MM.1S (cell line): ENCODE measurements around the gene IGSF9B.

ENCODE experiments used
- DNase-seq: peaks from one replicate; pipeline ENCODE4 v3.0.0-alpha.2; 2015
- H2AFZ ChIP-seq: fragments of 300-600 bp; sonication (generic); 2 replicates; pipeline ENCODE4 v1.6.0; 2016; ENCODE audit warnings: antibody characterized with exemption, low read length
- H3F3A ChIP-seq: fragments of 300-600 bp; sonication (generic); 2 replicates; pipeline ENCODE4 v1.6.1; 2016; ENCODE audit warnings: mild to moderate bottlenecking, antibody characterized with exemption, low read length, moderate library complexity, mixed read lengths; ENCODE audit not compliant: insufficient read depth
- H3K27ac ChIP-seq: fragments of 300-600 bp; sonication (generic); 2 replicates; pipeline ENCODE4 v1.5.1; 2016; ENCODE audit warnings: mild to moderate bottlenecking, low read length
- H3K27me3 ChIP-seq: fragments of 300-600 bp; sonication (generic); replicated peaks from 2 replicates; pipeline ENCODE4 v1.6.0; 2016; ENCODE audit warnings: low read length; ENCODE audit not compliant: insufficient read depth
- H3K36me3 ChIP-seq: fragments of 300-600 bp; sonication (generic); replicated peaks from 2 replicates; pipeline ENCODE4 v1.6.1; 2016; ENCODE audit warnings: mild to moderate bottlenecking, low read length, mixed read lengths; ENCODE audit not compliant: insufficient read depth
- H3K4me1 ChIP-seq: fragments of 300-600 bp; sonication (generic); 2 replicates; pipeline ENCODE4 v1.6.1; 2016; ENCODE audit warnings: low read length, mixed read lengths
- H3K4me2 ChIP-seq: fragments of 300-600 bp; sonication (generic); 2 replicates; pipeline ENCODE4 v1.6.0; 2016; ENCODE audit warnings: low read depth, low read length
- H3K4me3 ChIP-seq: fragments of 300-600 bp; sonication (generic); 2 replicates; pipeline ENCODE4 v1.5.1; 2016; ENCODE audit warnings: low read length, mixed read lengths
- H3K79me2 ChIP-seq: fragments of 300-600 bp; sonication (generic); 2 replicates; pipeline ENCODE4 v1.6.1; 2016; ENCODE audit warnings: mixed run types, low read length, mixed read lengths
- H3K9ac ChIP-seq: fragments of 300-600 bp; sonication (generic); 2 replicates; pipeline ENCODE4 v1.6.1; 2016; ENCODE audit warnings: low read length, mixed read lengths
- H3K9me2 ChIP-seq: fragments of 300-600 bp; sonication (generic); replicated peaks from 2 replicates; pipeline ENCODE4 v1.6.1; 2016; ENCODE audit warnings: mild to moderate bottlenecking, low read length, mixed read lengths; ENCODE audit not compliant: insufficient read depth
- H3K9me3 ChIP-seq: fragments of 300-600 bp; sonication (generic); replicated peaks from 2 replicates; pipeline ENCODE4 v1.6.1; 2016; ENCODE audit warnings: mild to moderate bottlenecking, low read length, mixed read lengths; ENCODE audit not compliant: insufficient read depth
- H4K20me1 ChIP-seq: fragments of 300-600 bp; sonication (generic); 2 replicates; pipeline ENCODE4 v1.6.1; 2016; ENCODE audit warnings: mild to moderate bottlenecking, low read length, moderate library complexity, mixed read lengths; ENCODE audit not compliant: insufficient read depth
- EZH2 ChIP-seq: fragments of 300-600 bp; sonication (generic); optimal IDR thresholded peaks from 2 replicates; pipeline ENCODE3; 2017; ENCODE audit warnings: low read depth, mild to moderate bottlenecking, antibody characterized with exemption, low read length, mixed read lengths
- EZH2phosphoT487 ChIP-seq: fragments of 300-600 bp; sonication (generic); IDR thresholded peaks from 2 replicates; pipeline ENCODE4 v1.6.1; 2018; ENCODE audit warnings: antibody characterized with exemption, low read length
- TF ChIP-seq, protein P1 (sequence below): fragments of 300-600 bp; sonication (generic); IDR thresholded peaks from 2 replicates; pipeline ENCODE4 v1.5.1; 2016; ENCODE audit warnings: antibody characterized with exemption, low read length, mixed read lengths

Gene IGSF9B, protein sequence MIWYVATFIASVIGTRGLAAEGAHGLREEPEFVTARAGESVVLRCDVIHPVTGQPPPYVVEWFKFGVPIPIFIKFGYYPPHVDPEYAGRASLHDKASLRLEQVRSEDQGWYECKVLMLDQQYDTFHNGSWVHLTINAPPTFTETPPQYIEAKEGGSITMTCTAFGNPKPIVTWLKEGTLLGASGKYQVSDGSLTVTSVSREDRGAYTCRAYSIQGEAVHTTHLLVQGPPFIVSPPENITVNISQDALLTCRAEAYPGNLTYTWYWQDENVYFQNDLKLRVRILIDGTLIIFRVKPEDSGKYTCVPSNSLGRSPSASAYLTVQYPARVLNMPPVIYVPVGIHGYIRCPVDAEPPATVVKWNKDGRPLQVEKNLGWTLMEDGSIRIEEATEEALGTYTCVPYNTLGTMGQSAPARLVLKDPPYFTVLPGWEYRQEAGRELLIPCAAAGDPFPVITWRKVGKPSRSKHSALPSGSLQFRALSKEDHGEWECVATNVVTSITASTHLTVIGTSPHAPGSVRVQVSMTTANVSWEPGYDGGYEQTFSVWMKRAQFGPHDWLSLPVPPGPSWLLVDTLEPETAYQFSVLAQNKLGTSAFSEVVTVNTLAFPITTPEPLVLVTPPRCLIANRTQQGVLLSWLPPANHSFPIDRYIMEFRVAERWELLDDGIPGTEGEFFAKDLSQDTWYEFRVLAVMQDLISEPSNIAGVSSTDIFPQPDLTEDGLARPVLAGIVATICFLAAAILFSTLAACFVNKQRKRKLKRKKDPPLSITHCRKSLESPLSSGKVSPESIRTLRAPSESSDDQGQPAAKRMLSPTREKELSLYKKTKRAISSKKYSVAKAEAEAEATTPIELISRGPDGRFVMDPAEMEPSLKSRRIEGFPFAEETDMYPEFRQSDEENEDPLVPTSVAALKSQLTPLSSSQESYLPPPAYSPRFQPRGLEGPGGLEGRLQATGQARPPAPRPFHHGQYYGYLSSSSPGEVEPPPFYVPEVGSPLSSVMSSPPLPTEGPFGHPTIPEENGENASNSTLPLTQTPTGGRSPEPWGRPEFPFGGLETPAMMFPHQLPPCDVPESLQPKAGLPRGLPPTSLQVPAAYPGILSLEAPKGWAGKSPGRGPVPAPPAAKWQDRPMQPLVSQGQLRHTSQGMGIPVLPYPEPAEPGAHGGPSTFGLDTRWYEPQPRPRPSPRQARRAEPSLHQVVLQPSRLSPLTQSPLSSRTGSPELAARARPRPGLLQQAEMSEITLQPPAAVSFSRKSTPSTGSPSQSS (N-terminal part only)

DNA sequence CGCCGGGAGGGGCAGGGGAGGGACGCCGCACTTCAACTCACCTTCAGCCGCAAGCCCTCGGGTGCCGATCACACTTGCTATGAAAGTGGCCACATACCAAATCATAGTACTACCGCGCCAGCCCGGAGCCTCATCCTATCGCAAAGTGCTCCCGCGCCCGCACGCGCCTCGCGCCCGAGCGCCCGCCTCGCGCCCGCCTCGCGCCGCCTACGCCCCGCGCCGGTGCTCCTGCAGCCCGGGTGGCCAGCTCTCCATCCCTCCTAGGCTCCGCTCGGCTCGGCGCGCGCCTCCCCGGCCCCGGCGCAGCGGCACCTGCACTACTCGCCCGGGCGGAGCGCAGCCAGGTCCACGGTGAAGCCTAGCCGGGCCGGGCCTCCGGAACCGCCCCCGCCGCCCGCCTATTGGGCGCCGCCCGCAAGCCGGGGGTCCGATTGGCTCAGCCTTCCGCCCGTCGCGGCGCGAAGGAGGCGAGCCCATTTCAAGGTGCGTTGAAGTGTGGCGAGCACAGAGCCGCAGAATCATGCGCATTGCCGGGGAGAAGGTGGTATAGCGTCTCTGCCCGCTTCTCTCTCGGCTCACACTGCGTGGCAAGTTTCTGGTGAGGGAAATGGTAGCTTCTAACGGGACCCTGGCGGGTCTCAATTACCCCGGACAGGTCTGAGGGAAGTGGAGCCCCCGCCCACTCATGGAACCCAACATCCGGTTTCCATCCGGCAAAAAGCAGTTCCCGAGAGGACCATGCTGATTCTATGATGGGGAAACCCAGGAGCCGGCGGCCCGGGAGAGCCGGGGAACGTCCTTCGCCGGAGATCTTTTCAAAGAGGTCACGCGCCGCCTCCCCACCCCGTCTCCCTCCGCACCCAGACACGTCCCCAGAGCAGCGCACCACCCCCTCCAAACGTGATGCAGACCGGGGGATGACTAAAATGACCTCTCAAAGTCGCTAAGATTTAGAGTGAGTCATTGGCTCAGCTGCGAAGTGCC, at the start of gene IGSF9B:
Gene IGSF9B, minus strand, starts transcription at position 319 of the 984 bp plus-strand sequence. Its CDS starts 214 bp downstream, at position 105.
- TF ChIP-seq, protein P1, sequence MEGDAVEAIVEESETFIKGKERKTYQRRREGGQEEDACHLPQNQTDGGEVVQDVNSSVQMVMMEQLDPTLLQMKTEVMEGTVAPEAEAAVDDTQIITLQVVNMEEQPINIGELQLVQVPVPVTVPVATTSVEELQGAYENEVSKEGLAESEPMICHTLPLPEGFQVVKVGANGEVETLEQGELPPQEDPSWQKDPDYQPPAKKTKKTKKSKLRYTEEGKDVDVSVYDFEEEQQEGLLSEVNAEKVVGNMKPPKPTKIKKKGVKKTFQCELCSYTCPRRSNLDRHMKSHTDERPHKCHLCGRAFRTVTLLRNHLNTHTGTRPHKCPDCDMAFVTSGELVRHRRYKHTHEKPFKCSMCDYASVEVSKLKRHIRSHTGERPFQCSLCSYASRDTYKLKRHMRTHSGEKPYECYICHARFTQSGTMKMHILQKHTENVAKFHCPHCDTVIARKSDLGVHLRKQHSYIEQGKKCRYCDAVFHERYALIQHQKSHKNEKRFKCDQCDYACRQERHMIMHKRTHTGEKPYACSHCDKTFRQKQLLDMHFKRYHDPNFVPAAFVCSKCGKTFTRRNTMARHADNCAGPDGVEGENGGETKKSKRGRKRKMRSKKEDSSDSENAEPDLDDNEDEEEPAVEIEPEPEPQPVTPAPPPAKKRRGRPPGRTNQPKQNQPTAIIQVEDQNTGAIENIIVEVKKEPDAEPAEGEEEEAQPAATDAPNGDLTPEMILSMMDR, result no peak
- no peak for TF ChIP-seq EZH2
- no peak for TF ChIP-seq EZH2phosphoT487
- Histone ChIP-seq H3K9me3 (no peaks in the 10 kb centered on the region), H3K27ac (no peak within 1 kb of the TSS), H3K9me2 (no peaks in the 10 kb centered on the region), H3F3A (no peaks in the 10 kb centered on the region), H3K4me2 (peak within 1 kb of the TSS; percentile 15; the same call in 1 of the 2 replicates), H3K36me3 (no peaks in the 10 kb centered on the region), H3K79me2 (no peaks in the 10 kb centered on the region), H3K9ac (no peak within 1 kb of the TSS), H3K4me3 (peak within 1 kb of the TSS; percentile 33; the same call in 1 of the 2 replicates), H3K27me3 (no peaks in the 10 kb centered on the region), H2AFZ (no peak within 1 kb of the TSS), H3K4me1 (no peaks in the 10 kb centered on the region), H4K20me1 (no peaks in the 10 kb centered on the region)
- DNase-seq, result peak; percentile 54

DNA sequence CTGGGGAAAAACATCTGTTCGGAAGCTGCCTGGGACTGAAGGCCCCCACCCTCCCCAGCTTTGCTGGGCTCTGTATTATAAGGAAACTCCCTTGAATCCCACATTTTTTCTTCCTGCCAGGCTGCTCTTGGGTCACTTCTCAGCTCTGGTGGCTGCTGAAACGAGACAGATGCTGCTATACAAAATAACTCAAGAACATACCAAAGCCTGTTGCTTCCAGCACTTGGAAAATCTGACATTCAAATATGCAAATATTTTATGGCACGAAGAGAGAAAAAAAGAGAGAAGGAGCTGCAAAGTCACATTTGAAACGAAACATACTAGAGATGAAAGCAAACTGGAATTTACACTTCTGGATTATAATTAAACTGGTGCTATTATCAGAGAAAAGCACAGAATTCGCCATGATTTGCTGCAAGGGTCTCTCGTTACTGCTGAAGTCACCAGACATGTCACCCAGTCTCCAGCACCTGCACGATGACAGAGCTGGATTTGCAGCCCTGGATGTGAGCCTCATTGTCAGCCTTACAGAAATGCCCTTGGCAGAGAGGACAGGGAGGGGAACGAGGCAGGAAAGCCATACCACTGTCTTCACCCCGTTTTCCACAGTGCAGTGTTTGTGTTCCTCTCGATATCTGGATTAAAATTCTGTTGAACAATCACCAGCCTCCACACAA, 47.9 kb upstream of the IGSF9B start:
- Histone ChIP-seq H3K4me3 (no peak overlapping the region), H3K4me2 (no peak overlapping the region), H3K9me2 (no peaks in the 10 kb centered on the region), H3K27me3 (no peaks in the 10 kb centered on the region), H3K36me3 (no peaks in the 10 kb centered on the region), H4K20me1 (no peaks in the 10 kb centered on the region), H3K79me2 (no peaks in the 10 kb centered on the region), H3K9ac (no peak overlapping the region), H2AFZ (no peak overlapping the region), H3K9me3 (no peaks in the 10 kb centered on the region), H3K4me1 (no peaks in the 10 kb centered on the region), H3K27ac (no peak overlapping the region), H3F3A (no peaks in the 10 kb centered on the region)
- TF ChIP-seq EZH2, result no peak
- no peak for TF ChIP-seq EZH2phosphoT487
- TF ChIP-seq, protein P1, result no peak
- no peak for DNase-seq
